Ishikawa (cell line): ENCODE results near the gene EXOC4.

ENCODE experiments used
- CEBPB ChIP-seq: IDR thresholded peaks from 2 replicates; pipeline ENCODE4 v1.6.1; 2012
- CREB1 ChIP-seq: IDR thresholded peaks from 2 replicates; pipeline ENCODE4 v1.6.1; 2012; ENCODE audit warnings: low read depth
- EGR1 ChIP-seq: IDR thresholded peaks from 2 replicates; pipeline ENCODE4 v1.6.1; 2012
- EP300 ChIP-seq: IDR thresholded peaks from 2 replicates; pipeline ENCODE4 v1.6.1; 2012; ENCODE audit warnings: borderline replicate concordance
- FOXM1 ChIP-seq: IDR thresholded peaks from 2 replicates; pipeline ENCODE4 v1.6.1; 2012; ENCODE audit warnings: low read depth, borderline replicate concordance
- NFIC ChIP-seq: IDR thresholded peaks from 2 replicates; pipeline ENCODE4 v1.6.1; 2012
- RAD21 ChIP-seq: IDR thresholded peaks from 2 replicates; pipeline ENCODE4 v1.6.1; 2012; ENCODE audit warnings: low read depth
- TAF1 ChIP-seq: IDR thresholded peaks from 2 replicates; pipeline ENCODE4 v1.6.1; 2012; ENCODE audit warnings: low read depth, mild to moderate bottlenecking
- TCF12 ChIP-seq: IDR thresholded peaks from 2 replicates; pipeline ENCODE4 v1.6.1; 2012; ENCODE audit warnings: low read depth
- TEAD4 ChIP-seq: IDR thresholded peaks from 2 replicates; pipeline ENCODE4 v1.6.1; 2012
- YY1 ChIP-seq: IDR thresholded peaks from 2 replicates; pipeline ENCODE4 v1.6.1; 2012; ENCODE audit warnings: low read depth
- ZBTB7A ChIP-seq: IDR thresholded peaks from 2 replicates; pipeline ENCODE4 v1.6.1; 2012; ENCODE audit warnings: low read depth
- TF ChIP-seq, protein P1 (sequence below): IDR thresholded peaks from 2 replicates; pipeline ENCODE4 v1.6.1; 2012
- TF ChIP-seq, protein P2 (sequence below): IDR thresholded peaks from 2 replicates; pipeline ENCODE4 v1.6.1; 2012
- TF ChIP-seq, protein P3 (sequence below): IDR thresholded peaks from 2 replicates; pipeline ENCODE4 v1.6.1; 2012; ENCODE audit warnings: low read depth, mild to moderate bottlenecking

Gene EXOC4

DNA sequence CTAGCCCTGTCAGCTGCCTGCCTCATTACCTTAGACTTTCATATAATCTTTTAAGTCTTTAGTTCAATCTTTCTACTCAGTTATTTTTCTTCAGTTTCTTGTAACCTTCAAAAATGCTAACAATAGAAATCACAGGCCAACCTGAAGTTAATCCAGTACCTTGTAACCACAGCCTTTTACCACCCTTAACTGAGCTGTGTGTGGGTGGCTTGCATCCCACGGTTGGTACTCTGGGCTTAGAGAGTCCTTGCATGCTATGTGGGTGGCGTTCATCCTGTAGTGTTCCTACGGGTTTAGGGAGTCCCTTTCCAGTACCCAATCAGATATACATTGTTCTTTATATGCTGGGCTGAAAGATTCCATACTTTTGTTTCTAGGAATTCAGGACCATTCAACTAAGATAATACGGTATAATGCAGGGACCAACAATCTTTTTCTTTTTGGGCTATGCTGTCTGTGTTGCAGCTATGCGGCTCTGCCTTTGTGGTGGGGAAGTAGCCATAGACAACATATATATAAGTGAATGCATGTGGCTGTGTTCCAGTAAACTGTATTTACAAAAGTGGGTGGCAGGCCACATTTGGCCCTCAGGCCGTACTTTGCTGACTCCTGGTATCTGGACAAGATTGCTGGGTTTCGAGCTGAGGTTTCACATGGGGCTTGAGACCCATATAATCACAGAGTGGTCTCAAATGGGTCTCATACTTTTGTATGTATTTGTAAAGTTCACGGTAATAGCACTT lies 593.5 kb downstream of the EXOC4 start:
- TF ChIP-seq NFIC (no peak), RAD21 (no peak), TEAD4 (no peak), CREB1 (no peak), CEBPB (no peak), EGR1 (no peak)

DNA sequence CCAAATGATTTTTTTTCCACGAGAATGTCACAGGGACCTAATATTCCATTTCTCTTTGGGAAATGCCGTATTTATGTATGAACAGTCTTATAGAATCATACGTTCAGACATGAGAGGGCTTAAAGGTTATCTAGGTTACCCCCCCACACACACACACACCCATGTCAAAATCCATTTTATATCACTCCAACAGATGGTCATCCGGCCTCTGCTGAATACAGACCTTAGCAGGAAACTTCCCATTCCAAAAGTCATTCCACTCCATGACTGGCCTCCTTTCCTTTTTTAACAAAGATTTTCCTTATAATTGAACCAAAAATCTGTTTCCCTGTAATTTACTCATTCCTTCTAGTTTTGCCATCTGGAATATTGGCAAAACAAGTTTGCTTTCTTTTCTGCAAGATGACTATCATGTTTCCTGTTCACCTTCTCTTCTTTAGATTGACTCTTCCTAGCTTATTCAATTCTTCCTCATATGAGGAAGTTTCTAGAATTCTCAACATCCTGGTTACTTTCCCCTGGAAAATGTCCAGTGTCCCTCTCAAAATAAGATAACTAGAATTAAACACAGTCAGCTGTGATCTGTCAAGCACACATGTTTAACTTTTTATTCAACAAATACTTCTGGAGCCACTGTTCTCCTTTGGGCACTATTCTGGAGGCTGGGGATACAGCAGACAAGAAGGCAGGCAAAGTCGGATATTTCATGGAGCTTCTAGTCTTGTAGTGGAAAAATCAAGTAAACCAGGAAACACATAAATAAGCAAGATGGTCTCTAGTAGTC lies 597.8 kb downstream of the EXOC4 start:
- no peak for TF ChIP-seq YY1
- TF ChIP-seq, protein P1, sequence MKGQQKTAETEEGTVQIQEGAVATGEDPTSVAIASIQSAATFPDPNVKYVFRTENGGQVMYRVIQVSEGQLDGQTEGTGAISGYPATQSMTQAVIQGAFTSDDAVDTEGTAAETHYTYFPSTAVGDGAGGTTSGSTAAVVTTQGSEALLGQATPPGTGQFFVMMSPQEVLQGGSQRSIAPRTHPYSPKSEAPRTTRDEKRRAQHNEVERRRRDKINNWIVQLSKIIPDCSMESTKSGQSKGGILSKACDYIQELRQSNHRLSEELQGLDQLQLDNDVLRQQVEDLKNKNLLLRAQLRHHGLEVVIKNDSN: no peak
- no peak for TF ChIP-seq TCF12
- TF ChIP-seq EP300: no peak
- no peak for TF ChIP-seq CREB1
- no peak for TF ChIP-seq EGR1
- TF ChIP-seq TEAD4: no peak
- no peak for TF ChIP-seq ZBTB7A

DNA sequence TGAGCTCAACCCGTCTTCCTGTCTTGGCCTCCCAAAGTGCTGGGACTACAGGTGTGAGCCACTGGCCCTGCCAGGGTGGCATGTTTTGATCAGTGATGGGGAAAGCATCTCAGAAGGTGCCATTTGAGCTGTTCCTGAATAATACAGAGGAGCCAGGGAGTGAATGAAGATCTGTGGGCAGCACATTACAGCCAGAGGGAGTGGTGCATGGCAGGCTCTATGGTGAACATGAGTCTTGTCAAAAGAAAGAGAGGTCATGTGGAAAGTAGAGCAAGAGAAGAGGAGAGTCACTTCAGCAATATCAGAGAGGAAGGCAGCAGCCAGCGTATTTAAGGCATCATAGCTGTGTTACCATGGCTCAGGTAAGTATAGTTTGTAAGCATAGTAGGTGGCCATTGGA lies 598.5 kb downstream of the EXOC4 start:
- TF ChIP-seq YY1: no peak
- TF ChIP-seq TCF12: no peak
- no peak for TF ChIP-seq RAD21
- TF ChIP-seq CEBPB: no peak

DNA sequence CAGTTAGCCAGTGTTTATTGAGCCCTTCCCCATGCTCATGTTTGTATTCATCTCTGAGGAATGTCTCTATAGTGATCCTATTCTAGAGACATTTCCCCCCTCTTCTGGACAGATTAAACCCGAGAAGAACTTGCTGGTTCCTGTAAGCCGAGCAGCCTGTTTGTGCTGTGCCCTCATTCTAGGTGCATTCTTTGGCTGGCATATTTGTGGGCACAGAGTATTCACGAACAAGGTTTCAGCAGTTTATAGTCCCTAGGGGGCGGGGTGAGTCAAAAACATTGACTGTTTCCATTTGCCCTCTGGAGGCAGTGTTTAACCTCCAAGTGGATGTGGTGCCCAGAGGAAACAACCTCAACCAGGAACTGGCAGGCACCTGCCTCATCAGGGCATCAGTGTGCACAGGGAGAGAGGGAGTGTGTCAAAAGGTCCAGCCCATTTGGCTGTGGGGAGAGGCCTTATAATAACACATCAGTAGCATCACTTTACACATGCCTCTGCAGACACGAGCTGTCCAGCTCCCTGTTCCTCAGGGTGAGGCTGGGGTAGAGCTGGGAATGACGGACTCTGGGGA lies 600.9 kb downstream of the EXOC4 start:
- no peak for TF ChIP-seq ZBTB7A
- TF ChIP-seq NFIC: no peak
- TF ChIP-seq CEBPB: no peak
- TF ChIP-seq YY1: no peak
- TF ChIP-seq, protein P2, sequence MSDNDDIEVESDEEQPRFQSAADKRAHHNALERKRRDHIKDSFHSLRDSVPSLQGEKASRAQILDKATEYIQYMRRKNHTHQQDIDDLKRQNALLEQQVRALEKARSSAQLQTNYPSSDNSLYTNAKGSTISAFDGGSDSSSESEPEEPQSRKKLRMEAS: no peak
- TF ChIP-seq TEAD4: peak; percentile 63; the same call in 1 of the 2 replicates
- TF ChIP-seq TAF1: no peak
- TF ChIP-seq EGR1: no peak
- peak; percentile 24 for TF ChIP-seq RAD21
- no peak for TF ChIP-seq TCF12
- no peak for TF ChIP-seq FOXM1
- TF ChIP-seq EP300: no peak

DNA sequence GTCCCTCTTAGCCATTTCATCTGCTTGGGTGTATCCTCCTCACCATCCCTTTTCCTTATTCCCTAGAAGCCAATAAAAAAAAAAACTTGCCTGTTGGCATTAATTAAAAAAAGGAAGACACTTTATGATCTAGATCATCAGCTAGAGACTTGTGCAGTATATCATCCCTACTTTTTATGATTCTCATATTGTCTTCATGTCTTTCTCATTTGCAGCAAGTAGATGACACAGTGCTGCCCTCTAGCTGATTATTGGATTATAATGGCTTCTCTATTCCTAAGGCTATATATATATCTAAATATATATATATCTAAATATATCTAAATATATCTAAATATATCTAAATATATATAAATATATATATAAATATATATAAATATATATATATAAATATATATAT lies 601.9 kb downstream of the EXOC4 start:
- no peak for TF ChIP-seq YY1
- TF ChIP-seq RAD21: peak; percentile 46

DNA sequence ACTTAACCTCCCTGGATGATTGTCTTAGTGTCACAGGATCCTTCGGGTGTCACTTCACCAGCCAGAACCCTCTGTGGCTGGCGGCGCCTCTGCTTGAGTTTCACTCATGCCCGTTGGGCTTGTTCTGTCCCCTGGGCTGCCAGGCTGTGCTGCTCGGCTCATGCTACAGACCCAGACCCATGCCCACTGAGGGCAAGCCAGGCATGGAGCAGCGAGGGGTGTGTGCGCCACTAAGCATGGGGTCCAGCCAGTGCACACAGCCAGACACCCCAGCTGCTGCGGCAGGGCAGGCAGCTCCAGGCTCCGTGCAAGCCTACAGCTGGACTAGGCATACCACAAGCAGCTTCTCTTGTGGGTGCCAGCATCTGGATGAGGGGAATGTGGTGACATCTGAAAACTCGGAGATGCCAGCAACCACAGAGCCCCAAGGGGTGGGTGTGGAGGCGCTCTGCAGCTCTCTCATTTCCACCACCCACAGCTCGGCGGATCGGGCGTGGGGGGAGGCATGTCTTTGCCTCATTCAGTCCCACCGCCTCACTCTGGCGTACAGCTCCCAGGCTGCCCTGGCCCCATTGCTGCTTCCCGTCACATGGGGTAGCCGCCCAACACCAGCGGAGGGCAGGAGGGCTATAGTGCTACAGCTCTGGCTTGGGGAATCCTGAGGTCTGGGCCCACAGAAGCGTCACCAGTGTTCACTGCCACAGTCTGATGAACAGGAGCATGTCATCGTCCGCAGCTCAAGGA lies 604.7 kb downstream of the EXOC4 start:
- TF ChIP-seq EGR1 (no peak), NFIC (no peak), EP300 (no peak)

DNA sequence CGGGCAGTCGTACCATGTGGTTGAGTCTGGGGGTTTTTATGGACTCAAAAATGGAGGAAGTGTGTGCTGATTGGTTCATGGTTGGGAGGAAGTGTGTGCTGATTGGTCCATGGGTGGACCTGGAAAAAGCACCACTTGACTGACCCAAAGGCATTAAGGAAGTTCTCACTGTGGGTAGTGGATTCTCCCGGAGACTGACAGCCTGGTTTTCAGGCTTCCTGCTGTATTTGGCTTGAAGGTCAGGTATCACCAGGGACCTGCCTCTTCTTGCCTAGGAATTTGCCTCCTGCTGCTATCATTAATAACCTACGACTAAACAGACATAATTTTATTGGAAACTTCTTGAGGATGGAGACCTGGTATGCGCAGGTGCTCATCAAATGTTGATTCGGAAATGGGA lies 605.4 kb downstream of the EXOC4 start:
- TF ChIP-seq RAD21 (no peak), YY1 (no peak), CEBPB (no peak), CREB1 (no peak), TAF1 (no peak), TCF12 (no peak), TEAD4 (no peak), NFIC (no peak), EP300 (no peak), EGR1 (no peak), ZBTB7A (no peak), FOXM1 (no peak)
- TF ChIP-seq, protein P1: no peak
- TF ChIP-seq, protein P2: no peak
- TF ChIP-seq, protein P3, sequence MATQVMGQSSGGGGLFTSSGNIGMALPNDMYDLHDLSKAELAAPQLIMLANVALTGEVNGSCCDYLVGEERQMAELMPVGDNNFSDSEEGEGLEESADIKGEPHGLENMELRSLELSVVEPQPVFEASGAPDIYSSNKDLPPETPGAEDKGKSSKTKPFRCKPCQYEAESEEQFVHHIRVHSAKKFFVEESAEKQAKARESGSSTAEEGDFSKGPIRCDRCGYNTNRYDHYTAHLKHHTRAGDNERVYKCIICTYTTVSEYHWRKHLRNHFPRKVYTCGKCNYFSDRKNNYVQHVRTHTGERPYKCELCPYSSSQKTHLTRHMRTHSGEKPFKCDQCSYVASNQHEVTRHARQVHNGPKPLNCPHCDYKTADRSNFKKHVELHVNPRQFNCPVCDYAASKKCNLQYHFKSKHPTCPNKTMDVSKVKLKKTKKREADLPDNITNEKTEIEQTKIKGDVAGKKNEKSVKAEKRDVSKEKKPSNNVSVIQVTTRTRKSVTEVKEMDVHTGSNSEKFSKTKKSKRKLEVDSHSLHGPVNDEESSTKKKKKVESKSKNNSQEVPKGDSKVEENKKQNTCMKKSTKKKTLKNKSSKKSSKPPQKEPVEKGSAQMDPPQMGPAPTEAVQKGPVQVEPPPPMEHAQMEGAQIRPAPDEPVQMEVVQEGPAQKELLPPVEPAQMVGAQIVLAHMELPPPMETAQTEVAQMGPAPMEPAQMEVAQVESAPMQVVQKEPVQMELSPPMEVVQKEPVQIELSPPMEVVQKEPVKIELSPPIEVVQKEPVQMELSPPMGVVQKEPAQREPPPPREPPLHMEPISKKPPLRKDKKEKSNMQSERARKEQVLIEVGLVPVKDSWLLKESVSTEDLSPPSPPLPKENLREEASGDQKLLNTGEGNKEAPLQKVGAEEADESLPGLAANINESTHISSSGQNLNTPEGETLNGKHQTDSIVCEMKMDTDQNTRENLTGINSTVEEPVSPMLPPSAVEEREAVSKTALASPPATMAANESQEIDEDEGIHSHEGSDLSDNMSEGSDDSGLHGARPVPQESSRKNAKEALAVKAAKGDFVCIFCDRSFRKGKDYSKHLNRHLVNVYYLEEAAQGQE: no peak

DNA sequence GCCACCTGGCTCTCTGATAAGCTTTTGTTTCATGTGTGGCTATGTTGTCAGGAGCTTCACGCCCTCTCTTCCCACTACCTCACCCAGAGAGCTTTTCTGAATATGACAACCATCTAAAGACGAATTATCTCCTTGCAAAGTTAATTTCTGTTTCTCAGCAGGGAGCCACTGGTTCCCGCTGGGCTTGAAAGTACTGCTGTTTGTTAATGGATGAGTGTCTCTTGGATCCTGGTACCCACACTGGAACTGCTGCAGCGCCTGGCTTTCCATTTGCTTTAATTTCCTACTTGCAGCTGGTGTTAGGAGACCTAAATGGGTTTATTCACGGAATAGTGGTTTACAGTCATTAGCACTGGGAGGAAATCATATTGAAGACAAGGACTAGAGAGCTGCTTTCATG lies 606.4 kb downstream of the EXOC4 start:
- TF ChIP-seq TAF1 (no peak), RAD21 (no peak), TEAD4 (no peak), TCF12 (no peak), EGR1 (no peak), CREB1 (no peak), YY1 (no peak), CEBPB (no peak)
- TF ChIP-seq, protein P3: no peak
- TF ChIP-seq, protein P1: no peak
